RKO (cell line): ENCODE data around the gene CRTC1.

Source experiments
- DNase-seq: peaks from one replicate; pipeline ENCODE4 v3.0.0-alpha.2; 2016; ENCODE audit warnings: low spot score

CRTC1 gene

DNA sequence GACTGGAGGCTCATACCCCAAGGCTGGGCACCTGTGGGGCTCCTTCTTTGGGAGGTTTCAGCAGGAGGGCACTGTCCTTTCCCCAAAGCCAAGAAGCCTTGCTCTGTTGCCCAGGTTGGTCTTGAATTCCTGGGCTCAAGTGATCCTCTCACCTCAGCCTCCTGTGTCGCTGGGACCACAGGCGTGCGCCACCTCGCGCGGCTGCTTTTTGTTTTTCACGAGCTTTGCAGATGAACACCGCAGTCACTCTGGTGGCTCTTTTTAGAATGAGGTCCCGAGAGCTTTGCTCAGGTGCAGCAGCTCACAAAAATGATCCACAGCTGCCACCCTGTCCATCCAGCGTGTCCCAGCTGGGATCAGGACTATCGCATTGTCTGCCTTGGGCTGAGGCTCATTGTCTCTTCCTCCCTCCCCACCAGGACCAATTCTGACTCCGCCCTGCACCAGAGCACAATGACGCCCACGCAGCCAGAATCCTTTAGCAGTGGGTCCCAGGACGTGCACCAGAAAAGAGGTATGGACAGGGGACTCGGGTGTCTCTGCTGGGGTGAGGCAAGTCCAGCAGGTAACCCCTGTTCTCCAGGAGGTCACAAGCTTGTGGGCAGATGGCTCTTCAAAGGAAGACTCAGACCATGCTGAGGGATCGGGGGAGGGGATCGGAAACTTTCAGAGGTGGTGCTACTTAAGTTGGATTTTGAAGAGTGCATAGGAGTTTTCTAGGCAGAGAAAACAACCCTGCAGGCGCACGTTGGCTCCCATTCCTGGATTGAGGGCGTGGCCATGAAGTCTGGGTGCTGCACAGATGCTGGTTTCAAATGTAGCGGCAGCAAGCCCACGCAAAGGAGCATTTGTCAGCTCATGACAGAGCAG, 66.1 kb downstream of the CRTC1 start:
- no peak for DNase-seq

DNA sequence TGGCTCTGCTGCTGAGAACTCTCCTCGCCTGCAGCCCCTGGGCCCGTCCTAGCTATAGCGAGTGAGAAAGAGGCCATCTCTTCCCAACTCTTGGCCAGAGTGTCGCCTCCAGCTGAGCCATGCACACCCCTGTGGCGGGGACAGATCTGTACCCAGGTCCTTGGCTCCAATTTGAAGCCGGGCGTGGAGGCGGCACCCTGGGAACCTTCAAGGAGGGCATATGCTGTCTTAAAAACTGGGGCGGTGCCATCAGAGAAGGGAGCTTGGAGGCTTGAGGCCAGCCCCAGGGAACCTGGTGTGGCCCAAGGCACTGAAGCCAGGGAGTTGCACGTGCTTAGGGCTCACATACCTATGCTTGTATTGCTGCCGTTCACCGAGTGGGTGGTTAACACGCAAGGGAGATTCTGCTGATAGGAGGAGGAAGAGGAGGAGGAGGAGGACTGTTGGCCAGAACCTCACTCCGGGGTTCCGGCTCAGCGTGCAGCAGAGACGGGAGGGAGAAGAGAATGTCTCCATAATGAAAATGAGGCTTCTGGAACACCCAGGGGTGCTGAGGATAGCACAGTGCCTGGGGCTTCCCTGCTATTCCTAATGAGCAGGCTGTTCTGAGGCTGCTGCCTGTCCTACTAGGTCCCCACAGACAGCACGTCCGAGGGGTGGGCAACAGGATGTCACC, 67.0 kb downstream of the CRTC1 start:
- no peak for DNase-seq

- DNase-seq: no peak
These were observed 68.1 kb downstream of the CRTC1 start for GRCh38 chr19:18751571-18751970.

GRCh38 chr19:18754501-18754900, 71.0 kb downstream of the CRTC1 start:
- no peak for DNase-seq

DNA sequence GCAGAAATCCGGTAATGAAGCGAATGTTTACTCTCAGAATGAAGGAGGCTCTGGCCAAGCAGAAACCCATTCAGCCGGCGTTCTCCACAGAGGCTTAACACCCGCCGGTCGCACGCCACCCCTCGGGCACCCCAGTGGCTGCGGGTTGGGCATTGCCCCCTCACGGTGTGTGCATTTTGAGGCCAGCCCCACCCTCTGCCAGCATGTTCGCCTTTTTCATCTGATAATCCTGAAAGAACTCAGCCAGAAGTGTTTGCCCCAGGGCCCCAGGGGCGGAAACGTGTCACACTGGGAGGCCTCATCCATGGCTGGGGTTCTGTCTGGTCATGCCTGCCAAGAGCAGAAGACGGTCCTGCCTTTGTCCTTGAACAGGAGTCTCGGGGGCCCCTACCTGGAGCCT, 73.4 kb downstream of the CRTC1 start:
- no peak for DNase-seq

DNA sequence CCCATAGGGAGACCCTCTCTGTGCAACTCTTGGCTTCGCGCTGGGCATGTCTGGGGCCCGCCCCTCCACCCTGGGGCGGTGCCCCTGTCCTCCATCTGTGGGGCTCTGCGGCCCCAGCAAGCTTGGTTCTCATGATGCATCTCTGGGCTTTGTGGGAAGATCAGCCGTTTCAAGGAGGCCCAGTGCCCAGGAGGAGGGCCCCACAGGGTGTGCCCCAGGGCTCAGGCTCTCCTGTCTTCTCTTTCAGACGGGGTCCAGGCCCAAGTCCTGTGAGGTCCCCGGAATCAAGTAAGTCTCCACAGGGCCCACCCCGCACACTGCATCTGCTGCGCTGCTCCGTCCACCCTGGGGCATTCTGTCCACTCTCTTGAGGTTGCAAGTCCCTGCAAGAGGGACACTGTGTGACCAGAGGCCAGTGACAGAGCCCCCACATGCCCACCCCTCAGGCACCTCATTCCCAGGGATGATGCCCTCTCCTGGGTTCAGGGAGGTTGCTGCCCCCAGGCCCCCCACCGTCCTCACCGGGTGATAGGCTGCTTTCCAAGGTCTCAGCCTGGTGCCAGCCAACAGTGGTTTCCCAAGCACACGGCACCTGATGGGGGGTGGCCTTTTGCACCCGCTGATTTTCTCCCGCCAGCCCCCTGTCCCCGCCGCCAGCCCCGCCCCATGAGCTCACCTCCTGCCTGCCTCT, 76.0 kb downstream of the CRTC1 start:
- DNase-seq: no peak

DNA sequence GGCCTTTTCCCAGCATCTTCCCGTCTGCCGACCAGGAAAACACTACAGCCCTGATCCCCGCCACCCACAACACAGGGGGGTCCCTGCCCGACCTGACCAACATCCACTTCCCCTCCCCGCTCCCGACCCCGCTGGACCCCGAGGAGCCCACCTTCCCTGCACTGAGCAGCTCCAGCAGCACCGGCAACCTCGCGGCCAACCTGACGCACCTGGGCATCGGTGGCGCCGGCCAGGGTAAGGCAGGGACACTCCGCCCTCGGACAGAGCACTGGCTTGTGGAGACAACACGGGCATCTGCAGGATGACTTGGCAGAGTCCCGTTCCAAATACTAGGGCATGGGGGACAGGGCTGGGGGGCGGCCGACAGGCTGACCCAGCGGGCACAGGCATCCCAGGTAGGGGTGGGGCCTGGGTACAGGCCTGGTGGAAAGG, 76.5 kb downstream of the CRTC1 start:
- DNase-seq: no peak

GRCh38 chr19:18760440-18761383, 77.2 kb downstream of the CRTC1 start:
- no peak for DNase-seq

DNA sequence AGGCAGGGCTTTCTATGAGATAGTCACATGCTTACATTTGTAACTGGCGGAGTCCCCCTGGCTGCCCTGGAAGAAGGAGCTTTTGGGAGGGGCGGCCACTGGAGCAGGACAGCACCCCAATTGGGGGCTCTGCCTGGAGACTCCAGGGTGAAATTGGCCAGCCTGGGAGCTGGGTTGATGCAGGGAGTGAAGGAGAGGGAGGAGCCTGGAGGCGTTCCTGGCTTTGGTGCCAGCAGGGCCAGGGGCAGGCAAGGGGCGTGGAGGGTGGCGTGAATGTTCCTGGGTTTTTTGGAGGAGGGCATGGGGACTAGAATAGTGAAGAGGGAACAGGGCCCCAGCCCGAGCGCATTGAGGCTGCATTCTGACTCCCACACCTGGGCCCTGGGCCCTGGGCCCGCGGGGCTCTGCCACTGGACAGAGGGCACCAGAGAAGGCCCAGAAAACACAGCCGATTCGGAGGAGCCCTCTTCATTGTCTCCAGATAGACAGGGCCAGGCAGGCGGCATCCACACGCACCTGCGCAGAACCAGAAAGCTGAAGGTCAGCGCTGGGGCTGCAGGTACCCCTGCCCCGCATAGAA, 78.1 kb downstream of the CRTC1 start:
- DNase-seq: no peak

DNA sequence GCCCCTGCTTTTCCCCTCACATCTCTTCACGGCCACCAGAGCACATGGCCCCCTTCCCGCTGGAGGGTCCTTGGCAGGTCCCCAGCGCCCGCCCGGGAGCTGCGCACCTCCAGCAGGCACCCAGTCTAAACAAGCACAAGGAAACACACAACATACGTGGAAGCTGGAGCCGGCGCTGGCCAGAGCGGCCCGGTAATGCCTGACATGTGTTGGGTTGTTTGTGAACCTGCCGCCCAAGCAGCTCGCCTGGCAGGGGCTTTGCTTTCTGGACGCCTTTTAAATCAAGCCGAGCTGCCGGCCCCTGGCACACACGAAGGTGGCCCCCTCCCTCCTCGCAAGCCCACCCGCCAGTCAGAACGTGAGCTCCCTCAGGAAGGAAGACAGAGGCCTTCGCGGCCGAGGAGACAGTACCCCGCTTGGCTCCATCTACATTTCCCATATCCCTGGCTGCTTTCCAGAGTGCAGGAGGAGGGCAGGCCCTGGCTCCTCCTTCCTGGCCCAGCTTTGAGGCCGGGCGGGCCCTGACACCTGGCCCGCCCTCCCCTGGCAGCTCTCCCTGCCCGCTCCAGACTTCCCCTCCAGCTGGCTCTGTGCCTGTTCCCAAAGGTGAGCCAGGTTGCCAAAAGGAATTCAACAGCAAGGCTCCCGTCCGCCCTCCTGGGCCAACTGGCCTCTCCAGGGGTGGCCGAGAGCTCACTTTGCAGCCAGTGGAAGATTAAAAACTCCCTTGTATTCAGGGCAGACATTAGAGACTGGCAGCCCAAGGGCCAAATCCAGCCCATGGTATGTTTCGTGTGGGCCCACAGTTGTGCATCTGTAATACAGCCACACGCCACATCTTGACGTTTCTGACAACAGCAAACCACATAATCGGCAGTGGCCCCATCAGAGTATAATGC, 78.9 kb downstream of the CRTC1 start:
- no peak for DNase-seq

GRCh38 chr19:18763674-18764590, 80.5 kb downstream of the CRTC1 start:
- peak; percentile 94 for DNase-seq

DNA sequence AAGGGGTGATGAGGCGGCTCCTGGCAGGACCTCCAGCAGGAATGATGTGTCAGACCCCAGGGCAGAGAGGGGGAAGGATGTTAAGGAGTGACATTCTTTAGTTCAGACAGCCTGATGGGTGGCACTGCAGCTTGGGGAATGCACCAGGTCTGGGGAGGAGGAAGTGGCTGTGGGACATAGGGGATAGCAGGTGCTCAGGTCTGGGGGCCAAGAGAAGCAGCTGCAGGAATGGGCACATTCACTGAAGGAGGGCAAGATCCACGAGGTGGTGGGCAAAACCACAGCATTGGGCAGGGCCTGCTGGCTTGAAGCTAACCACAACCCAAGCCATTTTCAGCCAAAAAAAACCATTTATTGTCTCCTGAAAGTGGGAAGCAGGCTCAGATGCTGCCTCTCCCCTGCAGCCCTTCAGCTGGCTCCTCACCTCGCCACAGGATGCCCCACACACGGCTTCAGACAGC, 81.1 kb downstream of the CRTC1 start:
- peak; percentile 62 for DNase-seq

- no peak for DNase-seq
These were observed 81.7 kb downstream of the CRTC1 start for GRCh38 chr19:18765224-18765623.

DNA sequence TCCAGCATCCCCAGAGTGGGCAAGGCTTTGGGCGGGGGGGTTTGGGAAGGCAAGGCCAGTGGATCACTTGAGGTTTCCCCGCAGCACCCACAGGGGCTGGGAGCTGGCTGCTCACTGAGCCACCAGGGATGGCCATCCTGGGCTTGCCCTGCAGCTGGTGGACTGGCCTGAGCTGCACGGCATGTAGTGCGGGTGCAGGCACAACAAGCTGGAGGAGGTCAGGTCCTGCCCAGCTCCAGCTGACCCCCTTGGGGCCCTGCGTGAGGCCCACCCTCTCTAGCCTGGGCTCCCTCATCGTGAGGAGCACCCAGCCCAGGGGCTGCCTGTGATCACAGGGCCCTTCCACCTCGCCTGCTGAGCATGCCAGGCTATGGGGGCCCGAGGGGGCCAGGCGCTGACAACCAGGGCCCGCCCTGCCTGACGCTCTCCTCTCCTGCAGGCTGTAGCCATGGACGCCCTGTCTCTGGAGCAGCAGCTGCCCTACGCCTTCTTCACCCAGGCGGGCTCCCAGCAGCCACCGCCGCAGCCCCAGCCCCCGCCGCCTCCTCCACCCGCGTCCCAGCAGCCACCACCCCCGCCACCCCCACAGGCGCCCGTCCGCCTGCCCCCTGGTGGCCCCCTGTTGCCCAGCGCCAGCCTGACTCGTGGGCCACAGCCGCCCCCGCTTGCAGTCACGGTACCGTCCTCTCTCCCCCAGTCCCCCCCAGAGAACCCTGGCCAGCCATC, 84.7 kb downstream of the CRTC1 start:
- no peak for DNase-seq

- DNase-seq: no peak
These were observed 85.8 kb downstream of the CRTC1 start for GRCh38 chr19:18768997-18769891.

DNA sequence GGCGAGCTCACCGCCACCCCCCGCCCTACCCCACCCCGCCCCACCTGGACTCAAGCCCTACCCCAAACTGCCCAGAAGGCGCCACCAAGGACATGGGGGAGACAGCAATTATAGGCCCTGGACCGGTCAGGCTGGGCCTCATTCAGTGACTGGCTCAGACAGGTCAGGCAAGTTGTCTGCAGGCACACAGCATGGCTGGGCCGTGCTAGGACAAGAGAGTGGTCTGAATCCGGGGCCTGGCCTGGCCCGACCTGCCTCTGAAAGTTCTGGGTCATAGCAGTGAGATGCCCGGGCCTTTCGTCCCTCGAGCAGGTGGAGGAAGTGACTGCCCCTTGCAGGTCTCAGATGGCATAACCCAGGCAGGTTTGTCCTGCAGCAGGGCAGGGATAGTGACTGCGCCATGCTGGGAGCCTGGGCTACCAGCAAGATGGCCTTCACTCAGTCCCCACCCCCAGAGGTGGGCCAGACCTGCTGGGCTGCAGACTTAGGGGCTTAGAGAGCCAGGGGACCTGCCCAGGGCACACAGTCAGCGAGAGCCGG, 86.6 kb downstream of the CRTC1 start:
- no peak for DNase-seq
